H1 (cell line): ENCODE results near the gene CD69. TPM values are rescaled to one million over a fixed set of nuclear protein-coding genes. Genes with fewer than 3 reads are reported as not detected.
A peak's percentile ranks its signal among the peaks of the same experiment; 100 is the strongest.

ENCODE experiments used
- CTCF ChIA-PET: fragments of 300-600 bp; sonication (Branson Sonifier 250); formaldehyde crosslinking; loops from one replicate; lab custom pipeline; 2021; ENCODE audit not compliant: partially characterized antibody; lab: Charles Lee
- POLR2A ChIA-PET: fragments of 300-600 bp; sonication (Branson Sonifier 250); formaldehyde crosslinking; loops from one replicate; lab custom pipeline; 2021; ENCODE audit warnings: inconsistent platforms; ENCODE audit not compliant: partially characterized antibody; lab: Charles Lee
- DNase-seq, 2 experiments: peaks; one replicate each; pipeline versions ENCODE4 v3.0.0 to v3.0.0-alpha.2; 2010 to 2022; ENCODE audit warnings: low spot score in 2 of 2, low read depth in 1 of 2, mixed read lengths in 1 of 2
- FAIRE-seq: peaks from 2 replicates; lab custom pipeline; 2011; peaks lifted over from hg19 to GRCh38; lab: Jason Lieb, UNC
- H2AFZ ChIP-seq: 2 replicates; pipeline ENCODE4 v1.8.1; 2012; ENCODE audit warnings: low read length, inconsistent platforms
- H2AK5ac ChIP-seq: 2 replicates; pipeline ENCODE4 v1.6.1; 2013; ENCODE audit warnings: low read depth, low read length
- H2BK120ac ChIP-seq: replicated peaks from 2 replicates; pipeline ENCODE3; 2013; ENCODE audit warnings: low read depth, low read length, inconsistent platforms
- H2BK12ac ChIP-seq: 2 replicates; pipeline ENCODE4 v1.6.1; 2013; ENCODE audit warnings: low read depth, low read length
- H2BK15ac ChIP-seq: 2 replicates; pipeline ENCODE4 v1.6.1; 2013; ENCODE audit warnings: low read length
- H2BK20ac ChIP-seq: 2 replicates; pipeline ENCODE4 v1.6.1; 2013; ENCODE audit warnings: low read length
- H2BK5ac ChIP-seq: 2 replicates; pipeline ENCODE4 v1.6.1; 2013; ENCODE audit warnings: low read depth, low read length
- H3K14ac ChIP-seq: 2 replicates; pipeline ENCODE4 v1.6.1; 2013; ENCODE audit warnings: inconsistent platforms; ENCODE audit not compliant: insufficient read length
- H3K18ac ChIP-seq: 2 replicates; pipeline ENCODE4 v1.6.1; 2013; ENCODE audit warnings: low read length; ENCODE audit errors: extremely low read depth
- H3K23ac ChIP-seq: 2 replicates; pipeline ENCODE4 v1.6.1; 2013; ENCODE audit warnings: inconsistent platforms; ENCODE audit not compliant: insufficient read length
- H3K23me2 ChIP-seq: 2 replicates; pipeline ENCODE4 v1.6.1; 2013; ENCODE audit warnings: low read depth, low read length
- H3K27ac ChIP-seq: 2 replicates; pipeline ENCODE4 v1.6.1; 2011; ENCODE audit warnings: low read depth, low read length, inconsistent platforms
- H3K27me3 ChIP-seq, 4 experiments: replicated peaks in 1 of 4; 1 replicate in 1 of 4; 2 replicates in 3 of 4; pipeline versions ENCODE4 v1.6.1 to v1.8.1; 2011 to 2013; ENCODE audit warnings: low read length in 3 of 4, mild to moderate bottlenecking in 3 of 4, inconsistent platforms in 2 of 4, mixed read lengths in 2 of 4, moderate library complexity in 1 of 4; ENCODE audit not compliant: control insufficient read depth in 3 of 4, insufficient read depth in 3 of 4; ENCODE audit errors: extremely low read depth in 1 of 4
- H3K36me3 ChIP-seq, 4 experiments: 2 replicates each; pipeline versions ENCODE4 v1.6.1 to v1.8.1; 2011 to 2013; ENCODE audit warnings: mild to moderate bottlenecking in 4 of 4, low read length in 3 of 4, moderate library complexity in 2 of 4, control low read depth in 1 of 4, inconsistent platforms in 1 of 4; ENCODE audit not compliant: insufficient read depth in 4 of 4, control insufficient read depth in 2 of 4
- H3K4ac ChIP-seq: replicated peaks from 2 replicates; pipeline ENCODE3; 2013; ENCODE audit warnings: low read length, low read depth, mixed read lengths, inconsistent platforms; ENCODE audit not compliant: insufficient read length
- H3K4me1 ChIP-seq, 4 experiments: replicated peaks in 1 of 4; 1 replicate in 1 of 4; 2 replicates in 3 of 4; pipeline versions ENCODE4 v1.6.1 to v1.8.1; 2011 to 2013; ENCODE audit warnings: low read length in 3 of 4, inconsistent platforms in 2 of 4, mixed read lengths in 1 of 4; ENCODE audit not compliant: insufficient read depth in 4 of 4, control insufficient read depth in 3 of 4
- H3K4me2 ChIP-seq, 2 experiments: 2 replicates each; pipeline versions ENCODE4 v1.6.1 to v1.8.1; 2011 to 2013; ENCODE audit warnings: low read depth in 2 of 2, low read length in 2 of 2, control low read depth in 1 of 2, inconsistent platforms in 1 of 2, mild to moderate bottlenecking in 1 of 2; ENCODE audit not compliant: insufficient read depth in 1 of 2
- H3K4me3 ChIP-seq, 4 experiments: fragments of 200-600, 300-600 bp in 1 of 4; sonication (generic), shearing (Covaris generic), sonication (Bioruptor Twin) in 1 of 4; 2 replicates each; pipeline versions ENCODE4 v1.5.1 to v1.8.1; 2011 to 2016; ENCODE audit warnings: low read length in 4 of 4, low read depth in 3 of 4, control low read depth in 2 of 4, inconsistent platforms in 2 of 4, mild to moderate bottlenecking in 2 of 4, mixed read lengths in 1 of 4, moderate library complexity in 1 of 4; ENCODE audit not compliant: insufficient read depth in 2 of 4; ENCODE audit errors: extremely low read depth in 1 of 4
- H3K56ac ChIP-seq: replicated peaks from 2 replicates; pipeline ENCODE3; 2013; ENCODE audit warnings: low read depth, mild to moderate bottlenecking, mixed read lengths, low read length, inconsistent platforms; ENCODE audit not compliant: insufficient read length
- H3K79me1 ChIP-seq: 2 replicates; pipeline ENCODE4 v1.6.1; 2013; ENCODE audit warnings: low read depth, low read length, control low read depth
- H3K79me2 ChIP-seq, 2 experiments: 2 replicates each; pipeline versions ENCODE4 v1.6.1 to v1.8.1; 2012 to 2013; ENCODE audit warnings: low read length in 2 of 2, mild to moderate bottlenecking in 2 of 2, inconsistent platforms in 1 of 2; ENCODE audit not compliant: insufficient read depth in 2 of 2, control insufficient read depth in 1 of 2
- H3K9ac ChIP-seq, 4 experiments: replicated peaks in 1 of 4; 1 replicate in 1 of 4; 2 replicates in 3 of 4; pipeline versions ENCODE4 v1.6.1 to v1.8.1; 2011 to 2013; ENCODE audit warnings: low read depth in 3 of 4, low read length in 3 of 4, control low read depth in 2 of 4, mild to moderate bottlenecking in 2 of 4, moderate library complexity in 2 of 4, inconsistent platforms in 1 of 4; ENCODE audit errors: extremely low read depth in 1 of 4
- H3K9me3 ChIP-seq, 2 experiments: 2 replicates each; pipeline versions ENCODE4 v1.6.1 to v1.8.1; 2012 to 2013; ENCODE audit warnings: mild to moderate bottlenecking in 2 of 2, moderate library complexity in 2 of 2, control low read depth in 1 of 2, inconsistent platforms in 1 of 2, low read depth in 1 of 2, low read length in 1 of 2, mixed read lengths in 1 of 2; ENCODE audit not compliant: insufficient read depth in 2 of 2
- H4K20me1 ChIP-seq, 2 experiments: replicated peaks in 1 of 2; 2 replicates each; pipeline versions ENCODE3 to v1.8.1; 2011 to 2013; ENCODE audit warnings: inconsistent platforms in 2 of 2, low read length in 2 of 2, mild to moderate bottlenecking in 1 of 2; ENCODE audit not compliant: insufficient read depth in 2 of 2, control insufficient read depth in 1 of 2
- H4K5ac ChIP-seq: 2 replicates; pipeline ENCODE4 v1.6.1; 2013; ENCODE audit warnings: low read length, low read depth, mixed read lengths, inconsistent platforms; ENCODE audit not compliant: insufficient read length
- H4K8ac ChIP-seq: 2 replicates; pipeline ENCODE4 v1.8.0; 2013; ENCODE audit warnings: mild to moderate bottlenecking, moderate library complexity, low read length, inconsistent platforms; ENCODE audit not compliant: insufficient read depth; ENCODE audit errors: extremely low read depth
- H4K91ac ChIP-seq: replicated peaks from 2 replicates; pipeline ENCODE3; 2013; ENCODE audit warnings: low read length, mixed read lengths, inconsistent platforms; ENCODE audit not compliant: insufficient read length
- CTCF ChIP-seq, 3 experiments: IDR thresholded peaks; 1 replicate in 2 of 3; 2 replicates in 1 of 3; pipeline versions ENCODE4 v1.5.1 to v1.6.1; 2011; ENCODE audit warnings: low read length in 3 of 3, mild to moderate bottlenecking in 3 of 3, inconsistent platforms in 2 of 3, low read depth in 1 of 3, moderate library complexity in 1 of 3; ENCODE audit not compliant: insufficient read depth in 1 of 3; ENCODE audit errors: control extremely low read depth in 1 of 3
- KDM1A ChIP-seq: fragments of 200-600, 300-600 bp; sonication (generic); IDR thresholded peaks from 2 replicates; pipeline ENCODE4 v1.7.1; 2016; ENCODE audit warnings: mild to moderate bottlenecking, low read length, borderline replicate concordance
- RAD21 ChIP-seq, 2 experiments: IDR thresholded peaks in 1 of 2; conservative IDR thresholded peaks in 1 of 2; 2 replicates each; pipeline ENCODE4 v1.6.1; 2011; ENCODE audit warnings: low read depth in 2 of 2, low read length in 2 of 2, improper control_type of control experiment in 1 of 2, inconsistent platforms in 1 of 2, mild to moderate bottlenecking in 1 of 2, moderate library complexity in 1 of 2
- TAF1 ChIP-seq: IDR thresholded peaks from 2 replicates; pipeline ENCODE4 v1.6.1; 2011; ENCODE audit warnings: mild to moderate bottlenecking, low read depth, low read length
- TAF7 ChIP-seq: optimal IDR thresholded peaks from 2 replicates; pipeline ENCODE3; 2011; ENCODE audit warnings: low read depth, mild to moderate bottlenecking, inconsistent platforms, low read length, moderate library complexity, borderline replicate concordance
- YY1 ChIP-seq: IDR thresholded peaks from 2 replicates; pipeline ENCODE4 v1.6.1; 2011; ENCODE audit warnings: low read depth, mild to moderate bottlenecking, low read length
- WGBS, 2 experiments: shearing (Covaris generic) in 1 of 2; methylation state at CpG; one replicate each; pipeline versions ENCODE4 v1.1.6 to v1.1.7; 2013 to 2015; ENCODE audit warnings: low lambda C conversion rate in 2 of 2, mixed read lengths in 2 of 2, inconsistent platforms in 1 of 2, low coverage in 1 of 2, missing lambda C conversion rate in 1 of 2; ENCODE audit not compliant: insufficient replicate concordance in 2 of 2, insufficient coverage in 1 of 2, insufficient read length in 1 of 2; ENCODE audit errors: extremely low coverage in 1 of 2, missing lambda C conversion rate in 1 of 2; 5-methylcytosine and 5-hydroxymethylcytosine counted together
- polyA plus RNA-seq, 7 experiments: library from polyadenylated mRNA; depleted of rRNA in 3 of 7; stranded (reverse) in 5 of 7; unstranded in 2 of 7; fragments of >200 nt in 5 of 7; fragments of 200-250 nt in 2 of 7; gene quantifications; 1 replicate in 5 of 7; 2 replicates in 1 of 7; 4 replicates in 1 of 7; pipeline versions ENCODE4 v1.2.1 to v1.2.3, GENCODE V29; 2011 to 2013; ENCODE audit warnings: missing spikeins in 2 of 7, mixed read lengths in 2 of 7
- total RNA-seq: library from RNA; stranded (reverse); fragmentation: NEBNext Ultra II Directional; extraction: Animal tissue kit (Norgen Biotek cat#: 25700); gene quantifications from 2 replicates; pipeline ENCODE4 v1.2.1, GENCODE V29; 2021

The CD69 gene
- total and polyA plus RNA-seq, 2 of the 8 experiments (the other 6 are each of a cell fraction or from before 2014, with no cell fraction given): not detected

DNA sequence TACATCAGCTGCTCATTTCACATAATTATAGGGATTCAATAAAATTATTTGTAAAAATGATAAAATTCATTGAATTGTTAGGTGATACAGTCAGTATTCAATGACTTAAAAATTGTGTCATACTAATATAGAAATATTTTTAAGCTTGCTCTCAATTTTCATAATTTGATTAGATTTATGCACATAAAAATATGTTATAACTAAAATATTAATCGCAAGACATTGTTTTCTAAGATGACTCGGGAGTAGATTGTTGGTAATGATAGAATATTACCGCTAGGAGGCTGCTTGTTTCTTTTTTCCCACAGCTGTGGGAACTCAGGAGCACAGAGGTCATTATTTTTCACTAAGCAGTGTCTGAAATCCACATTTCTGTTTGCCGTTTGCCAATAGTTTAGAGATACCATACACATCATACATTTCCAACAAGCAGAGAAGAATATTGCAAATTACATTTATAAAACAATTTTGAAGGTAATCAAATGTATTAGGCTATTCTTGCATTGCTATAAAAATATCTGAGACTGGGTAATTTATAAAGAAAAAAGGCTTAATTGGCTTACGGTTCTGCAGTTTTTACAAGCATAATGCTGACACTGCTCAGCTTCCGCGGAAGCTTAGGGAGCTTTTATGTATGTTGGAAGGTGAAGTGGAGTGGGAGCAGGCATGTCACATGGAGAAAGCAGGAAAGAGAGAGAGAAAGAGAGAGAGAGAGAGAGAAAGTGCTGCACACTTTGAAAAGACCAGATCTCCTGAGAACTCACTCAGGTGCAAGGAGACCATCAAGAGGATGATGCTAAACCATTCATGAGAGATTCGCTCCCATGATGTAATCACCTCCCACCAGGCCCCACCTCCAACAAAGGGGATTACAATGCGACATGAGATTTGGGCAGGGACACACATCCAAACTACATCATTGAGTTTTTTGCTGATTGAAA is 9.2 kb downstream of the CD69 start:
- Histone ChIP-seq H3K36me3 (no peaks in the 10 kb centered on the region), H2BK120ac (no peak overlapping the region), H4K91ac (no peak overlapping the region), H3K23me2 (no peaks in the 10 kb centered on the region), H3K27ac (no peak overlapping the region), H3K4me3 (no peak overlapping the region), H3K18ac (no peak overlapping the region), H3K23ac (no peak overlapping the region), H4K20me1 (no peaks in the 10 kb centered on the region), H3K4ac (no peak overlapping the region), H3K4me1 (peaks cover 0 to 4% (median 0%) of the 10 kb centered on the region in 4 experiments; a peak in 1 of 7 replicates), H4K5ac (no peak overlapping the region), H2BK15ac (no peak overlapping the region), H3K4me2 (no peak overlapping the region), H3K14ac (no peak overlapping the region), H2AFZ (no peak overlapping the region), H3K27me3 (no peaks in the 10 kb centered on the region), H3K56ac (no peak overlapping the region), H3K9me3 (no peaks in the 10 kb centered on the region), H3K79me1 (no peaks in the 10 kb centered on the region), H2AK5ac (no peak overlapping the region), H3K79me2 (no peaks in the 10 kb centered on the region), H2BK20ac (no peak overlapping the region), H2BK12ac (no peak overlapping the region), H2BK5ac (no peak overlapping the region), H4K8ac (no peak overlapping the region), H3K9ac (no peak overlapping the region)
- CTCF ChIA-PET: interaction anchor here (0.6 to 15.3 kb wide), 50 partner anchors 9 to 401 kb away, joined by 3 to 278 read pairs (median 5); partner anchors contain the start of genes CD69, CLEC12B and CLEC2A
- POLR2A ChIA-PET: interaction anchor here (1.5 kb wide), 1 partner anchor 155 kb away, joined by 7 read pairs; no protein-coding TSS in a partner anchor
- peak in 2 of 3 experiments; percentile 26 to 38; a peak in 2 of 4 replicates for TF ChIP-seq CTCF (IDR thresholded peaks at IDR 0.05; ENCODE audit: control extremely low read depth in 1 of 3, insufficient read depth in 1 of 3, low read depth in 1 of 3, low read length in 3 of 3)
- TF ChIP-seq YY1: no peak
- no peak for TF ChIP-seq TAF7
- no peak for TF ChIP-seq TAF1
- no peak for TF ChIP-seq KDM1A
- peak; percentile 29 to 35 for TF ChIP-seq RAD21 (IDR thresholded peaks at IDR 0.05 in 1 of 2, conservative IDR thresholded peaks at IDR 0.05 in 1 of 2; ENCODE audit: low read depth in 2 of 2, low read length in 2 of 2)
- no peak for FAIRE-seq
- DNase-seq: no peak
- 73% methylated on average over 9 of the region's 9 CpGs; no CpG with 5 or more reads in 1 of the 2 experiments for WGBS, 2 experiments
